ENCODE measurements around the gene IQSEC3.
"Not testable (repeated sequence)": the region's sequence is repeated elsewhere in the genome, so short reads cannot be mapped to it uniquely, and the experiment has no call there.

DNA sequence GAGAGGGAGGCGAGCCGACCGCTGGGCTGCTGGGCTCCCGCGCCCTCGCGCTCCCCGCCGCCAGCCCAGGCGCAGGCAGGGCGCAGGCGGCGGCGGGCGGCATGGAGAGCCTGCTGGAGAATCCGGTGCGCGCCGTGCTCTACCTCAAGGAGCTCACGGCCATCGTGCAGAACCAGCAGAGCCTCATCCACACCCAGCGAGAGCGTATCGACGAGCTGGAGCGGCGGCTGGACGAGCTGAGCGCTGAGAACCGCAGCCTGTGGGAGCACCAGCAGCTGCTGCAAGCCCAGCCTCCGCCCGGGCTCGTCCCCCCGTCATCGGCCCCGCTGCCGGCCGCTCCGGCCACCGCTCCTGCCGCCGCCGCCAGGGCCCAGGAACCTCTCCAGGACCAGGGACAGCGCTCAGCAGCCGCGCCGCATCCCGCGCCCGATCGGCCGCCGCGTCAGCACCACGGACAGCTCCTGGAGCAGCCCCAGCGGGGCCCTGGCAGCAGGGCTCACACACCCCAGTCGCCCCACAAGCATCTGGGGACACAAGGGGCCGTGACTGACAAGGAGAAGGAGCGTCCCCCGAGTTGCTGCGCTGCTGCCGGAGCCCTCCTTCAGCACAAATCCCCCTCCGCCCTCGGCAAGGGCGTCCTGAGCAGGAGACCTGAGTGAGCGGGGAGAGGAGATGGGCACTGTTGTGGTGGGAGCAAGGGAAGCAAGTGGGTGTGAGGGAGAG, 376 bp downstream of the IQSEC3 start:
- TF ChIP-seq ZNF423 (CRISPR knock-in tag; IDR thresholded peaks at IDR 0.05); CREM (CRISPR knock-in tag; IDR thresholded peaks at IDR 0.05); MXD4 (CRISPR knock-in tag; IDR thresholded peaks at IDR 0.05; ENCODE audit: borderline replicate concordance); SP1 (CRISPR knock-in tag; conservative IDR thresholded peaks at IDR 0.05); SMAD3 (CRISPR knock-in tag; IDR thresholded peaks at IDR 0.05; ENCODE audit: borderline replicate concordance): not testable (repeated sequence)
- TF ChIP-seq, protein P1, sequence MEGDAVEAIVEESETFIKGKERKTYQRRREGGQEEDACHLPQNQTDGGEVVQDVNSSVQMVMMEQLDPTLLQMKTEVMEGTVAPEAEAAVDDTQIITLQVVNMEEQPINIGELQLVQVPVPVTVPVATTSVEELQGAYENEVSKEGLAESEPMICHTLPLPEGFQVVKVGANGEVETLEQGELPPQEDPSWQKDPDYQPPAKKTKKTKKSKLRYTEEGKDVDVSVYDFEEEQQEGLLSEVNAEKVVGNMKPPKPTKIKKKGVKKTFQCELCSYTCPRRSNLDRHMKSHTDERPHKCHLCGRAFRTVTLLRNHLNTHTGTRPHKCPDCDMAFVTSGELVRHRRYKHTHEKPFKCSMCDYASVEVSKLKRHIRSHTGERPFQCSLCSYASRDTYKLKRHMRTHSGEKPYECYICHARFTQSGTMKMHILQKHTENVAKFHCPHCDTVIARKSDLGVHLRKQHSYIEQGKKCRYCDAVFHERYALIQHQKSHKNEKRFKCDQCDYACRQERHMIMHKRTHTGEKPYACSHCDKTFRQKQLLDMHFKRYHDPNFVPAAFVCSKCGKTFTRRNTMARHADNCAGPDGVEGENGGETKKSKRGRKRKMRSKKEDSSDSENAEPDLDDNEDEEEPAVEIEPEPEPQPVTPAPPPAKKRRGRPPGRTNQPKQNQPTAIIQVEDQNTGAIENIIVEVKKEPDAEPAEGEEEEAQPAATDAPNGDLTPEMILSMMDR (IDR thresholded peaks at IDR 0.05) = not testable (repeated sequence)
